GM19035 (cell line): ENCODE data around the gene DNAJC27.

Experiments
- ATAC-seq: cut with Tn5 transposase; IDR thresholded peaks from one replicate; pipeline ENCODE4 v1.9.1; 2021; ENCODE audit not compliant: unreplicated experiment

DNAJC27 gene

DNA sequence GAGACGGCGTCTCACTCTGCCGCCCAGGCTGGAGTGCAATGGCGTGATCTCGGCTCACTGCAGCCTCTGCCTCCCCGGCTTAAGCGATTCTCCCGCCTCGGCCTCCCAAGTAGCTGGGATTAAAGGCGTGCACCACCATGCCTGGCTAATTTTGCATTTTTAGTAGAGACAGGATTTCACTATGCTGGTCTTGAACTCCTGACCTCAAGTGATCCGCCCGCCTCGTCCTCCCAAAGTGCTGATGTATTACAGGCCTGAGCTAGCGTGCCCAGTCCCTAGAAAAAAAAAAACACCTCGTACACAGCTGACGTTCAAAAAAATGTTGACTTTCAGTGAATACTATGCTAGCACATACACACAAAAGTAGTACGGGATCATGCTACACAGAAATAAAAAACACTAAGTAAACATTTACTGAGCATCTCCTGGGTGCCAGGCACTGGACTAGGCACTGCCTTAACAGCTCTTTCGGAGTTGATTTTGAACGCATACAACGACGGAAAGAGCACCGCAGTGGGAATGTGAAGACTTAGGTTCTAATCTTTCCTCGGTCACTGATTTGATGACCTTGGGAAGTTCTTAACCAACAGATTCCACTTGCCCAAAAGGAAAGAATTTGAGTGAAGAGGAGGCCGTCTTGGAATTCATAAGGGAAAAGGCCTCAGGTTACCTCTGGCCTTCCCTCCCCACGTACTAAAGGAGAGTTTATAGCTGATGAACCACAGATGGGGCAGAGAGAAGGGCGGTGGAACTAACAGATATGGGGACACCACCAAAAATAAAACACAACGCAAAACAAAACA lies 1.1 kb downstream of the DNAJC27 start:
- ATAC-seq: no peak

DNA sequence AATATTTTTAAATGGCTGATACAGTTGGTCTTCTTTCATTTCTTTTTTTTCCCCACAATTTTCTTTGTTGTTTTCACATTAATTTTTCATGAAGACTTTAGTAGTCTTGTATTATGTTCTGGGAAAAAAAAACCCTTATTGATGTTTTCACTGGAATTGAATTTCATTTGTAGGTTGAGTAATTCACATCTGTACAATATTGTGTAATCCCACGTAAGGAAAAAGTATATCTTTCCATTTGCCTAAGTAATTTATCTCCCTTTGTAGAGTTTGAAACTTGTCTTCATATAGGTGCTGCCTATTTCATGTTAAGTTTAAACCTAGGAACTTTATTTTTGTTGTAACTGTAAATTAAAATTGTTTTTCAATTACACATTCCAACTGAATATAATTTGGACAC lies 2.0 kb downstream of the DNAJC27 start:
- ATAC-seq: no peak

DNA sequence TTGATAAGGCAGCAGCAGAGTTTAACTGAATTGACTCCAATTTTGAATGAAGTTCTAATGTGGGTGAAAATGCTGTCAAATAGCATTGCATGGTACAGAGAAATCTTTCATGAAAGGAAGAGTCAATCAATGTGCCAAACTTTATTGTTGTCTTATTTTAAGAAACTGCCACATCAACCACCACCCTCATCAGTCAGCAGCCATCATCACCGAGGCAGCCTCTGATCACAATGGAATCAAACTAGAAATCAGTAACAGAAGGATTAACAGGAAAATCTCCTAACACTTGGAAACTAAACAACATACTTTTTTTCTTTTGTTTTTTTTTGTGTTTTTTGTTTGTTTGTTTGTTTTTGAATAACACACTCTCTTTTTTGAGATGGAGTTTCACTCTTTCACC lies 9.9 kb downstream of the DNAJC27 start:
- ATAC-seq: no peak

DNA sequence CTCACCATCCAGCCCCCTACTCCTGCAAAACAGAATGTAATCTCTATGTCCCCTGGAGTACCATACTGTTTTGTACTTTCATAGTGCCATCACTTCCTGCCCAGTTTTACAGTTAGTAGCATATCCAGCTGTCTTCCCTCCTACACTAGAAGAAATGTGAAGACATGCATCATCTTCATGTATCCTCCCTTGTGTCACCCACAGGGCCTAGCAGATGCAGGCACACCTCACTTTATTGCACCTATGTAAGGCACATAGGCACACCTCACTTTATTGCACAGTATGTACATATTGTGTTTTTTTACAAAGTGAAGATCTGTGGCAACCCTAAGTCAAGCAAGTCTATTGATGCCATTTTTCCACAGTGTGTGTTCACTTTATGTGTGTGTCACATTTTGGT lies 12.0 kb downstream of the DNAJC27 start:
- no peak for ATAC-seq

DNA sequence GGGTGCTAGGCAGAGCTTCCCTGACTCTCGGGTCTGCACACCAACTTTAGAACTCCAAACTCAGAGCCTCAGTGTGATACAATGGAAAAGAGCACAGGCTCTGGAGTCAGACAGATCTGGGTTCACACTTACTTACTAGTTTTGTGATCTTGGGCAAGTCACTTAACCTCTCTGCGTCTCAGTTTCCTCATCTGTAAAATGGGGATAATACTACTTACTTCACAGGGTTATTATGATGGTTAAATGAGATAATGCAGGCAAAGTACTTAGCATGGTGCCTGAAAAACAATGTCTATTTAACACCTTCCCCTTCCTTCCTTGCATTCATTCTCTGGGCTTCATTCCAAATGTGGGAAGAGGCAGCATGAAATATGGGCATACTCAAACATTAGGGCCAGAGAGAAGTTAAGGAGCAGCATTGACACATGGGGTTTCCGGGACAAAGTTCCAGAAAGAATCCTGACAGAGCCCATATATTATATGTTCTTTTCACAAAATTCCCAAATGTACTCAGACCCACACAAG lies 13.3 kb downstream of the DNAJC27 start:
- no peak for ATAC-seq

DNA sequence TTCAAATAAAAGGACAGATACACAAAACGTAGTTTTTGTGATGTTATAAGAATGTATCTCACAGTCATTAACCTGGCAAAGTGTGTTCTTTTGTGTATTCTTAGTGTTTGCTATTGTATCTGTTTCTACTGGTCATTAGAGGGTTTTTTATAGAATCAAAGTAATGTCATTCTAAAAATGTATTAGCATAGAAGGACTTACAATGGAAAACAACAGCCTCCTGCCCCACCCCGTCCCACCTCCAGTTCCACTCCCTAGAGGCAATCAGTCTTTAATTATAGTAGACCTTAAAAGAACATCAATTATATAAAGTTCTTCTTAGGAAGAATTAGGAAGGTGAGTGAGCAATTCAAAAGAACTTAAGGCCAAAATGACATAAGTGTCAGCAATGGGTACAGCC lies 13.8 kb downstream of the DNAJC27 start:
- no peak for ATAC-seq

DNA sequence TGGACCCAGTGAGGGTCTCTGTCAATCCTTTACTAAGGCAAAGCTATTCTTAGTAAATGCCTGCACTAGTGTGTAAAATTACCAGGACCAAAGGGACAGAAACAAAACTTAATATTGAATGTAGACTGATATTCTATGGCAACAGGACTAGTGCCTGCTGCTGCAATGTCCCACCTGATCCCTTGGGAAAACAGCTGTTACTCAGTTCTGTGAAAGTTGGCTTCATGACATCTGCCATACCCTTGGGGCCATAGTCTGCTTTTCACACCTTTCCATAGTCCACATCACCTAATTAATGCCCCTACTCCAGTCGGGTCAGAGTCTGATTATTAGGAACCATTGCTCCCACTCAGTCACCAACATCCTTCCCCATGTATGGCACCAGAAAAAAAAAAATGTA lies 14.5 kb downstream of the DNAJC27 start:
- ATAC-seq: no peak

DNA sequence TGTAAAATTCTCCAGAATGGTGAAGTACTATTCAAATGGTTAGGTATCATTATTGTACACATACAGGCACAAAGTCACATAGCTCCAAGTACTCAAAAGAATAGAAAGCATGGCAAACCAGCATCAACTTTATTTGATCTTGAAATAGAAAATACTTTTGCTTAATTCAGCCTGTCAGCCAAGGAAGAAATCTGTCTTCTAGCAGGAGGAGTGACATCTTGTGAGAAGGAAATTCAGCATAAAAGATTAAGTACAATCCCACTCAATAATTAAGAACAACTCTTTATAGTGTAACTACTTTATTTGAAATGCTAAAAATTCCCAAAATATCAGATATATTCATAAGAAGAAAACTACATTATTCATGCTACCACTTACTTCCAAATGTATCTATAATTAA lies 15.8 kb downstream of the DNAJC27 start:
- ATAC-seq: no peak

DNA sequence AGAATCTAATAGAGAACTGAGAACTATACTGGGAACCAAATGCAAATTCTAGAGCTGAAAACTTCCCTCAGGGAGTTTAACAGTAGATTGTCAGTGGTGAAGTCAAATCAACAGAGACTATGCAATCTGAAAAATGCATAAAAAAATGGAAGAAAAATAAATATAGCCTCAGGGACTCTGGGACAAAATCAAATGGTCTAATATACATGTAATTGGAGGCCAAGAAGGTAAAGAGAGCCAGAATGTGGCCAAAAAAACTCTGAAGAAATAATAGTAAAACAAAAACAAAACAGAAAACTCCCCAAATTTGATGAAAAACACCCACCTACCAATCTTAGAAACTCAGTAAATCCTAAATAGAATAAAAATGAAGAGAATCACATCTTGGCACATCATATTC lies 16.5 kb downstream of the DNAJC27 start:
- ATAC-seq: no peak

DNA sequence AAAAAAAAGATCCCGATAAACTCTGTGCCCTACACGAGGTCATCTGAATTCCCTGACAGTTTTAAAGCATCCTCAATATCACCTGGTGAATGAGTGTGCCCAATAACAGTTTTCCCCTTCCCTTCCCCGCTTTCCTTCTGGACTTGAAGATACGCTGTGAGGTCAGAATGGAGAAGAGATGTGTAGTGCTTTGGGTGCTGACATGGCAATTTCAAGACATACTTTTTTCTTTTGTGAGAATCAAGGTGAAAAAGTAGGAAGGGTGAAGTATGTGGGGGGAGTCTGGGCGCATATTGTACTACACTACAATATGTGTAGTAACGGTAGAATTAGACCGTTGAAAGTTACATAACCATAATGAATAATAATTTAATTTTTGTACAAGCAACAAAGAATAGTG lies 21.7 kb downstream of the DNAJC27 start:
- ATAC-seq: no peak

DNA sequence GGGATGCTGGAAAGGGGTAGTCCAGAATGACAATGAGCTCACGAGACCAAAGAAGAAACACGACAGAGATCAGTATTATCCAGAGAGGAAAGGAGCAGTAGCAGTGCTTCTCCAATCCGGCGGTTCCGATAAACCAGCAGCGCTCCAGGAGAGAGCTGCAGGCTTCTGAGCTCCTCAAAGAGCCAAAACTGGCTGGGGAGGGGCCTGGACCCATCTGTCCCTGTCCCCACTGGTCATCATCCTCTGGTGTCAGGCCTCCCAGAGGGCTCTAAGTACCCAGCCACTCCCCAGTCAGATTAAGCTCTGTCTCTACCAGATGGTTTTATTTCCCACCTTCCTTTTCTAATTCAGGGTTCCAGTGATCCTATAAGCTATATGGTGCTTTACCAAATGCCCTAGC lies 23.2 kb downstream of the DNAJC27 start:
- no peak for ATAC-seq

DNA sequence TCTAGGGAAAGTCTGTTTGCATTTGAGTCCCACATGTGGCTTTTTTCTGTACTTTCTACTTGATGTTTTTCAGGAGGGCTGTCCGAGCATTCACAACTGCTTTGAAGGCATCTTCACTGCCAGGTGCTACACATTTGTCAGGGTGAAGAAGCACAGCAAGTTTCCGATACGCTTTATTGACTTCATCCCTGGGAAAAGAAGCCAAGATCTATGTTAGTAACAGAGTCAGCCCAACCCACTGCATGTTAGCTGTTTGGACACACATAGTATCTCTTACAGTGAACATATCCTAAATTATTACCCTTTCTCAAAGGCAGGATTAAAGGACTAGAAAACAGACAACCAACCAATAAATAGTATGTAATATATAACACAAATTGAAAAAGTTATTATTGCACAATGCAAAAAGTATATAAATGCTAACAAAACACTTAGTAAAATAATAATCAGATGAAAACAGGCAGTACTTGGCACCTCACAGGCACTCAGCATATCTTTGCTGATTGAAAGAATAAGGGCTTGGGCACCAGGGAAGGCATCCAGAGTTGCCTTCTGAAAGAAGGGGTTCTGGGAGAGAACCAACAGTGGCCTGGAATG lies 24.1 kb downstream of the DNAJC27 start:
- no peak for ATAC-seq

DNA sequence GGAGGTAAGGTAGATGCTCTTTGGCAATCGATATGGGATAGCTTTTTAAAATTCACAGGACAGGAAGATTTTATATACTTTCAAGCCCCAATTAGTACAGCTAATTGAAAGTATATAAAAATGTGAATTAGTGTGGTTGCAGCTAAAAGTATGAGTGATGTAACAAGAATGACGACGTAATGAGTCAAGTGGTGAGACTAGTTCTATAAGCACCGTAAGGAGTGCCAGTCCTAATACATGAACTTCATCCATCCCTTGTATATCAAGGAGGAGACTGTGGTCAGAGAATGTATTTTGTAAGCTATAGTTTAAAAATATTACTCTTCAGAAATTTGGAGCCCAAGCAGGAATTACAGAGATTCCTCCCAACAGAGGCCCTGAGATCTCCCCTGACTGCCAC lies 25.8 kb downstream of the DNAJC27 start:
- ATAC-seq: no peak

DNA sequence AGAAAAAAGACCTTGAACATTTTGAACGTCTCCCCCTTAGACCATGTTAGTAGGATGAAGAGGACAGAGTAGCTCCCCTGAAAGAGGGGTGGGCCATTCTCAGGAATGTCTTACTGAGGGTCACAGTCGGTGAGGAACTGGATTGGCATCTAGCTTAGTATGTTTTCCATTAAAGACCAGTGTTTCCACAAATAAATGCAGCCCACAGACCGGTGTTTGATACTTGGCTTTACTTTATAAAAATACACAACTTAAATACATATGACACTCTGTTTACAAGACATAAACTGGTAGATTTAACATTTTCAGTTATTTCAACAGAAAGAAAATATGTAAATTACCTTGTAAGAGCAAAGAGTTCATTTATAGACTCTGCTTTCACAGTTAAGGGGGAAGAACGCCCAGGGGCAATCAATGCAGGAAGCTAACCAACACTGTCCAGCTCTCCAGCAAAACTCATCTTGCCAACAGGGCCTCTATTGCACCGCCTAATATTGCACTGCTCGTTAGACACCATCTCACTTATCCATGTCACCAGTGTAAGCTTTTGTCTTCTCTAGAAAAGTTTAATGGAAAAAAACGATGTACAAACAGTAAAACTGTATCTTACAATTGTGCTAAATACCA lies 28.2 kb downstream of the DNAJC27 start:
- ATAC-seq: no peak

DNA sequence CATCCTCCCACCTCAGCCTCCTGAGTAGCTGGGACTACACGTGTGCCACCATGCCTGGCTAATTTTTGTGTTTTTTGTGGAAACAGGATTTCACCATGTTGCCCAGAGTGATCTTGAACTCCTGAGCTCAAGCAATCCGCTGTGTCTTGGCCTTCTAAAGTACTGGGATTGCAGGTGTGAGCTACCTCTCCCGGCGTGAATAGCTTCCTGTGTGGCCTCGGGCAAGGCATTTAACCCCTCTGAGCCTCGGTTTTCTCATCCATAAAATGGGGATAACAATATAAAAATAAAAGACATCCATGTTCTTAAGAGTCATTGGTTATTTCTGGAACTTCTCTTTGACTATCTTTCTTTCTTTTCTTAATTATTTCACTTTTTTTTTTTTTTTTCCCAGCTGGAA lies 32.4 kb downstream of the DNAJC27 start:
- ATAC-seq: no peak

DNA sequence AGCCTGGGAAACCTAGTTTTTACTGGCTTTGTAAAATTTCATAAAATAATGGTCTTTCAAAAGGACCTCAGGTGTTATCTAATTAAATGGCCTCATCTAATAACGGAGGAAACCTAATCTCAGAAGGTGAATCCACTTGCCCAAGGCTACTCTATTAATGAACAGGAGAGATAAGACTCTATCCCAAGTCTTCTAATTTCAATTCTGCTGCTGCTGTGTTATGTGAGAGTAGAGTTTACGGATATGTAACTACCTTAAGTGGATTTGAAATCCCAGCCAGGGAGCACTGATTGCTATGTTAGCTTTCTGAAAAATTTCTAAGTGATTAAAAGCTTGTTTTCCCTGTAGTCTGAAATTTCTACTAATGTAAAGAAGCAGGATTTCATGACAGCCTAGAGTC lies 34.5 kb downstream of the DNAJC27 start:
- ATAC-seq: no peak

DNA sequence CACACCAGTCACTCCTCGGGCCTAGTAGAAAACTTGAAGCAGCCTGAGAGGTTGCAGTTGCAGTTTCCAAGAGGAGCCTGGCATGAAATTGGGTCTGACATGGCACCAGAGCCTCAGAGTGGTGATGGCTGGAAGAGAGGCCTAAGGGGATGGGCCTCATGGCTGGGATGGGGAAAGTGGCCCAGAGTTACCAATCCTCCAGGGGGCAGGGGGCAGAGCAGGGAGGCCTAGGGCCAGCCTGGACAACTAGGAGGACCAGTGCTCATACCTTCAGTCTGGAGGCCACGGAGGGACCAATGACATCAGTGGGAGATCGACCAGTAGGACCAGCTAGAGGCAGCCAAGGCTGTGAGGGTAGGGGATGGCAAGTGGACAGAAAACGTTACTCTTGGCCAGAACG lies 36.6 kb downstream of the DNAJC27 start:
- no peak for ATAC-seq

DNA sequence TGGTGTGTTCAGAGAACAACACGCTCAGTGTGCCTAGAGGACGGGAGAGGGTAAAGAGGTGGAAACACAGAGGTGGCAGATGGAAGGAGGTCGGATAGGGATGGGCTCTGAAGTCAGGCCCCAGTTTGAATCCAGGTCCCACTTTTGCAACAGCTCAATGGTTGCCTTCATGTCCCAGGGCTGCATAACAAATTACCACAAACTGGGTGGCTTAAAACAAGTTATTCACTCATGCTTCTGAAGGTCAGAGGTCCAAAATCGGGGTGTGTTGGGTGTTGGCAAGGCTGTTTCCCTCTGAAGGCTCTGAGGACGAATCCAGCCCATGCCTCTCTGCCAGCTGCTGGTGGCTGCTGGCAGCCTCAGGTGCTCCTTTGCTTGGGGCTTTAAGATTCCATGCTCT lies 39.0 kb downstream of the DNAJC27 start:
- no peak for ATAC-seq

DNA sequence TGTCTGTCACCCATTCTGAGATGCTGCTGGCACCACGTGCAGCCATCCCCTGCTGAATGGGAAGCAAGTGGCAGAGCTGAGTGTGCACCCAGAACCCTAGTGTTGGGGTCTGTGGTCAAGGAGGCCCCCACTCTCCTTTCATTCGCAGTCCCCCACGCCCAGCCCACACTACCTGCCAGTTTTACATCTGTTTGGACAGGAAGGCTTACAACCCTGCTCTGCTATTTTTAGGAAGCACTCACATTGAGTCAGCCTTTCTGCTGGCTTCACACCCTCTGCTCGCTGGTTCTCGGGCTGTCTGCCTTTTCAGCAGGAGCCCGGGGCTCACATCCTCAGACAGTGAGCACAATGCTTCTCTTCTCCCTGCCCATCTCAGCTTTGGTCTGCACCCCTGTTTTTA lies 41.0 kb downstream of the DNAJC27 start:
- ATAC-seq: peak; percentile 80

DNA sequence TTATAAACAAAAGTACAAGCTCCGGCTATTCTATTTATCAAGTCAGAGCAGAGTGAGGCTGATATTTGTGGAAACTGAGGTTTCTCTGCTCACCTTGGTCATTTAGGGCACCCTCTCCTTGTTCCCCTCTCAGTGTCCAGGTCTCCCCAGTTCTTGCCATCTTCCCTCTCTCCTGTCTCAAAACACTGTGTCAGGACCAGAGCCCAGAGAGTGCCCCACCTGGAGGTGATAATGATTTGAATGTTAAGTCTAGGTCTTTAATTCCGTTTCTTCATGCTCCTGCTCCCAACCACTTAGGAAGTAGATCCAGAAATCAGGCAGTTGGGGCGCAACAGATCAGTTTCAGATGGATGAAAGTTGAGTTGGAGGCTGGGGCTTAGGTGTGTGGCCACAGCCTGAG lies 42.5 kb downstream of the DNAJC27 start:
- no peak for ATAC-seq

DNA sequence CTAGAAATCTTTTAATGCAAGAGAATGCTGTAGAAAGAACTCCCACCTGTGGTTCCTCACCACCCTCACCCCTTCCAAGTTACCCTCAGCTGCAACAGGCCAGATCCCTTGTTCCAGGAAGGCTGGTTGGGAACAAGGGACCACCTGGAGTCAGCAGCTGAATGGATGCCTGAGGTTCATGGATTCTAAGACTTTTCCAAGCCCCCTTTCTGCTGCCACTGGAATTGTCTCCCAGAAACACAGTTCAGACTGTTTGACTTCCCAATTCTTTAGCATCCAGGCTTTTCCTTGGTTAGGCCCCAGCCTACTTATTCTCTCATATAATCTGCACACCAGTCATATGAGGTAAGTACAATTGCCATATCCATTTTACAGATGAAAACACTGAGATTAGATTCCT lies 43.7 kb downstream of the DNAJC27 start:
- ATAC-seq: no peak

DNA sequence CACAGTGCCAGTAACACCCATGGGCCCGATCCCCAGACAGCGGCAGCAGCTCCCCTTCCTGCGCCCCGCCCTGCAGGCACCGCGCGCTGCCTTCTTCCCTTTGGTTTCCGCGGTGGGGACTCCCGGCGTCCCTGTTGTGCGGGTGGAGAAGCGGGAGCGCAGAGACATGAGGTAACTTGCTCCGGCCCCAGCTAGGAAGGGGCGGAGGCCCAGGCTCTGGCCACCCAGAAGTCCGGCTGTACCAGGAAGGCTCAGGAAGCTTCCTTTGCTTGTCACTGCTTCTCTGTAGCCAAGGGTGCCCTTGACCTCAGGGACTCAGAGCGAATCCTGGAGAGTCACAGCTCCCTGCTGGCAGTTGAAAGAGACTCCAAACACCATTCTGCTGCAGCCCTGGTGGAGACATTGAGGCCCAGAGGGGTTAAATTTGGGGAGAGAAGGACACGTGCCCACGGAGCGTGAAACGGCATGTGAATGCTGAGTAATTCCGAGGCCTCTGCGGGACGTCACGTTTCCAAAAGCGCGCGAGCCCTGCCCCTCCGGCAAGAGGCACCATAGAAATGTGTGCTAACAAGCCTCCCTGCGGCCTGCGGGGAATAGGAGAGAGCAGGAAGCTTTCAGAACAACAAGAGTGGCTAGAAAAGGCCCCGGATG lies 45.0 kb downstream of the DNAJC27 start:
- ATAC-seq: no peak
